ENCODE data around the gene MFSD2B.

DNA sequence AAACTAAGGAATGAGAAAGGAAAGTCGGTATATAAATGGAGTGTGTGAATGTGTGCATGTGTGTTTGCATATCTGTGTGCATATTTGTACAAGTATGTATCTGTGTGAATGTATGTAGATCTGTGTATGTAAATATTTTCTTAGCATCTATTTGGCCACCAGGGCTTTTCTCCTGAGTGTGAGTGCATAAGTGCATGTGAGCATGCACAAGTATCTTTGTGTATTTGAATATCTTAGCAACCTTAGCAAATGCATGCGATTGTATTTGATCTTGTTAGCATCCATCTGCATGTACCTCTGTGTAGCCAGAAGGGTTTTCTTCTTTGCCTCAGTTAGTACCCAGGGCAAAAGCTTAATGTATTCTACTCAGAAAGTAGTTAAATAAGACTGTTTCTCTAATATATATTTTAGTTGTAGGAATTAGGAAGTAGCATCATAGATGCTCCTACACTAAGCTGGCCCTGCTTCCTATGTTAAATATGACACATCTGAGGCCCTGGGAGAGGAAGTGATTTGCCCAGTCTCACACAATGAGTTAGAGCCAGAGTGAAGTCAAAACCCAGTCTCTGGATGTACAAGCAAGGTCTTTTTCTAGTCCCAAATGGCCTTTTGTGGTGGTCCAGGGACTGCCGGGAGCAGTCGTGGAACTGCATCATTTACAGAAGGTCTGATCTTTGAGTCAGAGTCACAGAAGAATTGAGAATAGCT is 48.8 kb downstream of the MFSD2B start:
- TF ChIP-seq, protein P1, sequence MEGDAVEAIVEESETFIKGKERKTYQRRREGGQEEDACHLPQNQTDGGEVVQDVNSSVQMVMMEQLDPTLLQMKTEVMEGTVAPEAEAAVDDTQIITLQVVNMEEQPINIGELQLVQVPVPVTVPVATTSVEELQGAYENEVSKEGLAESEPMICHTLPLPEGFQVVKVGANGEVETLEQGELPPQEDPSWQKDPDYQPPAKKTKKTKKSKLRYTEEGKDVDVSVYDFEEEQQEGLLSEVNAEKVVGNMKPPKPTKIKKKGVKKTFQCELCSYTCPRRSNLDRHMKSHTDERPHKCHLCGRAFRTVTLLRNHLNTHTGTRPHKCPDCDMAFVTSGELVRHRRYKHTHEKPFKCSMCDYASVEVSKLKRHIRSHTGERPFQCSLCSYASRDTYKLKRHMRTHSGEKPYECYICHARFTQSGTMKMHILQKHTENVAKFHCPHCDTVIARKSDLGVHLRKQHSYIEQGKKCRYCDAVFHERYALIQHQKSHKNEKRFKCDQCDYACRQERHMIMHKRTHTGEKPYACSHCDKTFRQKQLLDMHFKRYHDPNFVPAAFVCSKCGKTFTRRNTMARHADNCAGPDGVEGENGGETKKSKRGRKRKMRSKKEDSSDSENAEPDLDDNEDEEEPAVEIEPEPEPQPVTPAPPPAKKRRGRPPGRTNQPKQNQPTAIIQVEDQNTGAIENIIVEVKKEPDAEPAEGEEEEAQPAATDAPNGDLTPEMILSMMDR (IDR thresholded peaks at IDR 0.05), result no peak
- TF ChIP-seq POLR2AphosphoS5 (IDR thresholded peaks at IDR 0.05; ENCODE audit: insufficient read depth in 1 of 2, low read depth in 1 of 2), result no peak
